Epithelial cell of proximal tubule (primary cell): Measurements from ENCODE around the gene CAP1. TPM values are rescaled to one million over a fixed set of nuclear protein-coding genes. Genes with fewer than 3 reads are reported as not detected.
"Not testable (repeated sequence)": the region's sequence is repeated elsewhere in the genome, so short reads cannot be mapped to it uniquely, and the experiment has no call there.

ENCODE experiments used
- DNase-seq: peaks from one replicate; pipeline ENCODE4 v3.0.0-alpha.2; 2011; ENCODE audit warnings: low read depth
- H3K4me3 ChIP-seq: 2 replicates; pipeline ENCODE4 v1.5.1; 2011; ENCODE audit warnings: low read depth, mild to moderate bottlenecking, low read length
- total RNA-seq: library from RNA; depleted of rRNA; stranded (reverse); fragments of >200 nt; gene quantifications from 2 replicates; pipeline ENCODE4 v1.2.3, GENCODE V29; 2015
- TF ChIP-seq, protein P1 (sequence below): conservative IDR thresholded peaks from 2 replicates; pipeline ENCODE4 v1.5.1; 2012; ENCODE audit warnings: low read depth, mild to moderate bottlenecking, low read length

The CAP1 gene
- total RNA-seq, 1 donor from 2014 or later = 342 TPM

DNA sequence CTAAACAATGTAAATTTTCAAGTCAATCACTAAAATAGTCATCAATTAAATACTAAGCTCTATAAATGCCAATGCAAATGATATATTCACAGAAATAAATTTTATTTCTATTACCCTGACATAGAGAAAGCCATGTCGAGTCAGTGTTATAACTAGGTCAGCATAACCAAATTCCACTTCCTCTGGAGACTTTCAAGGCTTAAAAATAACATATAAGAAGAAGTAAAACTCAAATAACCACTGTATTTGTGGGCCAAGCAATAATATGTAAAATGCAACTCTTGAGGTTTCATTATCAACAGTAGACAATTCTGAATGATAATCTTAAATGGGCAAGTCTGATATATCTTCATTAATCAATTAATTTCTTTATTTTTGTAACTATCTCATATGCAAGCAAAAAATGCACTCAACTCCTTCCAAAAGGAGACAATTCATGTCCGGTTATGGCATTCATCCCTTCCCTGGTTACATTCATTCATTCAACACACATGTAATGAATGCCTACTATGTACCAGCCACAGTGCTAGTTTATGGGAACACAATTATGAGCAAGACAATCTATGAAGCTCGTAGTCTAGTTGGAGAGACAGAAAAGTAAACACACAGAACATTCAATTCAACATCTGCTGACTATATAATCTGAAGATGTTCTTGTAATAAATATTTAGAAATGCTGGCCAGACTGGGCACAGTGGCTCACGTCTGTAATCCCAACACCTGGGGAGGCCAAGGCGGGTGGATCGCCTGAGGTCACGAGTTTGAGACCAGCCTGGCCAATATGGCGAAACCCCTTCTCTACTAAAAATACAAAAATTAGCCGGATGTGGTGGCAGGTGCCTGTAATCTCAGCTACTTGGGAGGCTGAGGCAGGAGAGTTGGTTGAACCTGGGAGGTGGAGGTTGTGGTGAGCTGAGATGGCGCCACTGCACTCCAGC is 37.1 kb upstream of the CAP1 start:
- TF ChIP-seq, protein P1, sequence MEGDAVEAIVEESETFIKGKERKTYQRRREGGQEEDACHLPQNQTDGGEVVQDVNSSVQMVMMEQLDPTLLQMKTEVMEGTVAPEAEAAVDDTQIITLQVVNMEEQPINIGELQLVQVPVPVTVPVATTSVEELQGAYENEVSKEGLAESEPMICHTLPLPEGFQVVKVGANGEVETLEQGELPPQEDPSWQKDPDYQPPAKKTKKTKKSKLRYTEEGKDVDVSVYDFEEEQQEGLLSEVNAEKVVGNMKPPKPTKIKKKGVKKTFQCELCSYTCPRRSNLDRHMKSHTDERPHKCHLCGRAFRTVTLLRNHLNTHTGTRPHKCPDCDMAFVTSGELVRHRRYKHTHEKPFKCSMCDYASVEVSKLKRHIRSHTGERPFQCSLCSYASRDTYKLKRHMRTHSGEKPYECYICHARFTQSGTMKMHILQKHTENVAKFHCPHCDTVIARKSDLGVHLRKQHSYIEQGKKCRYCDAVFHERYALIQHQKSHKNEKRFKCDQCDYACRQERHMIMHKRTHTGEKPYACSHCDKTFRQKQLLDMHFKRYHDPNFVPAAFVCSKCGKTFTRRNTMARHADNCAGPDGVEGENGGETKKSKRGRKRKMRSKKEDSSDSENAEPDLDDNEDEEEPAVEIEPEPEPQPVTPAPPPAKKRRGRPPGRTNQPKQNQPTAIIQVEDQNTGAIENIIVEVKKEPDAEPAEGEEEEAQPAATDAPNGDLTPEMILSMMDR = no peak
- no peak overlapping the region for H3K4me3 ChIP-seq
- no peak for DNase-seq

DNA sequence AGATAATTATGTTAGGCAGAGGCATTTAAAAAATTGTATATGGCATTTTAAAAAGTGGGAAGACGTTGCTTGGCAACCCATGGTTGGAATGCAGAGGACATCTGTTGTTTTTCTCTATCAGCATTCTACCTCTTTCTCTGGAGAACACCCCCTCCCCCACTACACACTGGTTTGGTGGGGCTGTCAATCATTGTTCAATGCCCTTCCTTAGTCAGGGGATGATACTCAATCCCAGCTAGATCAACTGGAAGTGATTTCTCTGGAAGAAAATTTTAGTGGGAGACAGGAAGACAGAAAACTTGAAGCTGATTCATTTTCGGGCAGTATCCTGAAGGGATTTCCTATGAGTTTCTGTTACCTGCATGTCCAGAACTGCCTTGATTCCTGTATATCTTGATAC is 35.7 kb upstream of the CAP1 start:
- TF ChIP-seq, protein P1 = no peak
- no peak overlapping the region for H3K4me3 ChIP-seq
- DNase-seq = no peak

DNA sequence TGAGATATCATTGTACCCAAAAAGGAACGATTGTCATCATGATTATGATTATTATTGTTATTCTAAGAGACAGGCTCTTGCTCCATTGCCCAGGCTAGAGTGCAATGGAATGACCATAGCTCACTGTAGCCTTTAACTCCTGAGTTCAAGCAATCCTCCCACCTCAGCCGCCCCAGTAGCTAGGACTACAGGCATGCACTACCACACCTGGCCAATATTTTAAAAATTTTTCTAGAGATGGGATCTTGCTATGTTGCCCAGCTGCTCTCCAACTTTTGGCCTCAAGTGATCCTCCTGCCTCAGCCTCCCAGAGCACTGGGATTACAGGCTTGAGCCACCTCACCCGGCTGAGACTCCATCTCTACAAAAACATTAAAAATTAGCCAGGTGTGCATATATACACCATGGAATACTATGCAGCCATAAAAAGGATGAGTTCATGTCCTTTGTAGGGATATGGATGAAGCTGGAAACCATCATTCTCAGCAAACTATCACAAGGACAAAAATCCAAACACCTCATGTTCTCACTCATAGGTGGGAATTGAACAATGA is 33.0 kb upstream of the CAP1 start:
- not testable (repeated sequence) for H3K4me3 ChIP-seq

DNA sequence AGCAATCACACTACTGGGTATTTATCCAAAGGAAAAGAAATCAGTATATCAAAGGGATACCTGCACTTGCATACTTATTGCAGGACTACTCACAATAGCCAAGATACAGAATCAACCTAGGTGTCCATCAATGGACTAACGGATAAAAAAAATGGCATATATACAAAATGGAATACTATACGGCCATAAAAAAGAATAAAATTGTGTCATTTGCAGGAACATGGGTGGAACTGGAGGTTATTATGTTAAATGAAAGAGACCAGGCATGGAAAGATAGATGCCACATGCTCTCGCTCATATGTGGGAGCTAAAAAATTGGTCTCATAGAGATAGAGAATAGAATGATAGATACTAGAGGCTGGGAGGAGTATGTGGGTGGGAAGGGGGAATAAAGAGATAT is 29.3 kb upstream of the CAP1 start:
- TF ChIP-seq, protein P1 = no peak
- H3K4me3 ChIP-seq = no peak overlapping the region

More for the DNA sequence above, 33.0 kb upstream of the CAP1 start:
- not testable (repeated sequence) for DNase-seq

DNA sequence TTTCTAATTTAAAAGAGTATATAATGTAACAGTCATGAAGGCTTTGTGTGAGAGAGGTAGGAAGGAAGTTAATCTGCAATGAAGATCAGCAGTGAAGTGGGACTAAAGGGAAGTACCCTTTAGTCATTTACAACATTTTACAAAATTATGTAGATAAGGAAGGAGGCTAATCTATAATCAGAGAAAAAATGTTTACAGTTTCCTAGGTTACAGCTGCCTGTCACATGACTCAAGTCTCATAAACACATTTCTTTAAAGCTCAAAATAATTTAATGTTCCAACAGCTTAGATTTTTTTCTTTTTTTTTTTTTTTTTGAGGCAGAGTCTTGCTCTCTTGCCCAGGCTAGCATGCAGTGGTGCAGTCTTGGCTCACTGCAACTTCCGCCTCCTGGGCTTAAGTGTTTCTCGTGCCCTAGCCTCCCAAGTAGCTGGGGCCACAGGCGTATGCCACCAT is 26.2 kb upstream of the CAP1 start:
- TF ChIP-seq, protein P1 = no peak
- H3K4me3 ChIP-seq = no peak overlapping the region
- no peak for DNase-seq

More for the DNA sequence above, 29.3 kb upstream of the CAP1 start:
- DNase-seq = no peak

DNA sequence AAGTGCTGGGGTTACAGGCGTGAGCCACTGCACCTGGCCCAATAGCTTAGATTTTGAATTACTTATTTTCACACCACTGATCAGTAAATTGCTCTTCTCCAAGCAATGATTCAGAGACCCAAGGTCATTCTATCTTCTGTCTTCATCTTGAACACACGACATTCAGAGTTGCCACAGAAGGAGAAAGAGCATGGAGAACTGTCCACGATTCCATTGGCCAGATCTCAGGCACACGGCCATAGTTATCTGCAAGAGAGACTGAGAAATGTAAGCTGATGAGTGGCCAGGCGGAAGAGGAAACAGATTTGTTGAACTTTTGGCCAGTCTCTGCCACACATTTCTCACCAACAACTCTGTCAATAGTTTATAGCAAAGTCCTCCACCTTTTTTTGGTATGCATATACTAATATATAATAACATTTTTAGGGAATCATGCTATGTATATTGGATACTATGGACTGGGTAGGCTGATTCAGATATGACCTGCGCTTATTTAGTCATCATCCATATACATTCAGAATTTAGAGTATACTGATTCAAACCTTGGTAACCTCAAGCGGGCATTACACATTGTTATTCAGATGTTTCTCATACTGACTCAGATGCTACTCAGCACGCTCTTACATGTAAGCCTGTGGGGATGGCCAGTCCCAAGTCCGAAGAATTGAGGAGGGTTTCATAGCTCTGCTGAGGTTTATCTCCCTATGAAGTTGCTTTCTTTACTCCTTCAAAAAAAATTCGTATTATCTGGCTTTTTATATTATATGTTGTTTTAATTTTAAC is 25.5 kb upstream of the CAP1 start:
- H3K4me3 ChIP-seq = no peak overlapping the region
- DNase-seq = no peak
- TF ChIP-seq, protein P1 = no peak
